ENCODE data around the gene ZNF217.
"Not testable (repeated sequence)": the region's sequence is repeated elsewhere in the genome, so short reads cannot be mapped to it uniquely, and the experiment has no call there.

Gene ZNF217

GRCh38 chr20:53635221-53635620, 41.6 kb upstream of the ZNF217 start:
- TF ChIP-seq CTCF (IDR thresholded peaks at IDR 0.05; ENCODE audit: borderline replicate concordance, insufficient read depth, low read depth, low read length) = no peak
- no peak overlapping the region for H3K4me3 ChIP-seq (ENCODE audit: low read depth, low read length)

GRCh38 chr20:53631909-53632662, 38.4 kb upstream of the ZNF217 start:
- TF ChIP-seq CTCF (IDR thresholded peaks at IDR 0.05; ENCODE audit: borderline replicate concordance, insufficient read depth, low read depth, low read length) = no peak
- H3K4me3 ChIP-seq (ENCODE audit: low read depth, low read length) = no peak overlapping the region

GRCh38 chr20:53629436-53629835, 35.8 kb upstream of the ZNF217 start:
- TF ChIP-seq CTCF (IDR thresholded peaks at IDR 0.05; ENCODE audit: borderline replicate concordance, insufficient read depth, low read depth, low read length) = no peak
- no peak overlapping the region for H3K4me3 ChIP-seq (ENCODE audit: low read depth, low read length)

GRCh38 chr20:53628758-53629157, 35.1 kb upstream of the ZNF217 start:
- H3K4me3 ChIP-seq (ENCODE audit: low read depth, low read length) = not testable (repeated sequence)

- H3K4me3 ChIP-seq (ENCODE audit: low read depth, low read length) = no peak overlapping the region
- TF ChIP-seq CTCF (IDR thresholded peaks at IDR 0.05; ENCODE audit: borderline replicate concordance, insufficient read depth, low read depth, low read length) = no peak
Measured at GRCh38 chr20:53628076-53628475, 34.4 kb upstream of the ZNF217 start.

GRCh38 chr20:53627001-53627400, 33.4 kb upstream of the ZNF217 start:
- not testable (repeated sequence) for H3K4me3 ChIP-seq (ENCODE audit: low read depth, low read length)

- H3K4me3 ChIP-seq (ENCODE audit: low read depth, low read length) = no peak overlapping the region
- TF ChIP-seq CTCF (IDR thresholded peaks at IDR 0.05; ENCODE audit: borderline replicate concordance, insufficient read depth, low read depth, low read length) = no peak
Measured at GRCh38 chr20:53626584-53626983, 32.9 kb upstream of the ZNF217 start.

- no peak overlapping the region for H3K4me3 ChIP-seq (ENCODE audit: low read depth, low read length)
- TF ChIP-seq CTCF (IDR thresholded peaks at IDR 0.05; ENCODE audit: borderline replicate concordance, insufficient read depth, low read depth, low read length) = no peak
Measured at GRCh38 chr20:53625311-53626129, 31.9 kb upstream of the ZNF217 start.

- H3K4me3 ChIP-seq (ENCODE audit: low read depth, low read length) = not testable (repeated sequence)
Measured at GRCh38 chr20:53624927-53625250, 31.2 kb upstream of the ZNF217 start.
